ENCODE data around the gene PCBP3.

PCBP3 gene

DNA sequence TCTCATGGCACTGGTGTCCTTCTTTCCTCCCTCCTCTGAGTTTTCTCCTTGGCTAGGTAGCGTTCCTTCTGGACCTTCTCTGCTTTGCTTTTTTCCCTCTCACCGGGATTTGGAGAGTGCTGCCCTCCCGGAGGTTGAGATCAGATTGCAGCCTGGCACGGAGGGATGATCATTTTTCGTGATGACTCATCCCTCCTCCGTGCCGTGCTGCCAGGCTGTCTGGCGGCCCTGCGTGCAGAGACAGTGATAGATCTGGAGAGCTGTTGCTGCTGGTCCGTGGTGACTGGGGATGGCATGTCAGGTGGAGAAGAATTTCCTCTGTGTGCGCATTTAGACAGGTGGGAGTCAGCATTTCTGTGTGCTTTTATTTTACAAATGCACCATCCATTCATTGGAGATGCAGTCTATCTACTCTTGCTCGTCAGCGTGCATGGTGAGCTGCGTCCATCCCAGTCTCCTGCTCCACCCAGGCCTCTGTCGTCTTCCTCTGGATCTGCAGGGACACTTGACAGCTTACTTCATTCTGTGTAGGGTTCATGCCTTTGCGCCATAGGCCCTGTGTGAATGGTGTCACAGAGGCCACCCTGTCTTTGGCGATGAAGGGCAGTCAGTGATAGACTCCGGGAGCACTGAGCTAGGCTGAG, 104.4 kb downstream of the PCBP3 start:
- DNase-seq (ENCODE audit: low read depth in 4 of 4, low spot score in 1 of 4): no peak

DNA sequence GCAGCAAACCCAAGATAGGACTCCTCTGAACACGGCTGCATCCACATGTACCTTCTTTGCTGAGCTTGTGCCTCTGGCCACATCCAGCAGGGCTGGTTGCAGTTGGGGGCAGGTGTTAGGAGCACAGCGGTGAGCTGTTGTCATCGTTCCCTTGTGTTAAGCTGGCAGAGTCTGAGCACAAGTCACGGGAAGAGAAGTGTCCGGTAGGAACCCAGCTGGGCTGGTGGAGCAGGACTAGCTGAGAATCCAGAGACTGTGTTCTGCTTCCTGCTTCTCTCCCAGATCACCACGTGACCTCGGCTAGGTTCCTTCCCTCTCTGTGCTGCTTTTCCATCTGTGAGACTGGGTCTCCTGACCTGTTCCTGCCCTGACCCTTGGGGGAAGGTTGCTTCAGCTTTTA, 105.1 kb downstream of the PCBP3 start:
- DNase-seq (ENCODE audit: low read depth in 4 of 4, low spot score in 1 of 4): no peak

DNA sequence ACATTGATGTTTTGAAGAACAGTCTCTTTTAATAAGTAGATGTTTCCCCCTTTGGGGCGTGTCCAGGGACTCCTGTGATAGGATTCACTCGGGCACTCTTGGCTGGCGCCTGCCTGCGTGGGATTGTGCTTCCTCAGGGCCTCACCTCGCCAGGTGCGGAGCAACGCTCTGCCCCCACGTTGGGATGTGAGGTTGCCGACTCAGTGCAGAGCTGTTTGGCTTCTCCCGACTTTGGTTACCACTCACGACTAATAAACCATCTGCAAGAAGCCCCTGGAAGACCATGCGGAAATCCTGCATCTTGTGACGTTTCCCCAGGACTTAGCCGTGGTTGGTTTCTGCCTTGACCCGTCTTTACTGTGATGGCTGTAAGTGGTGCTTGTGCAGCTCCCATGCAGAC, 106.4 kb downstream of the PCBP3 start:
- DNase-seq (ENCODE audit: low read depth in 4 of 4, low spot score in 1 of 4): no peak

DNA sequence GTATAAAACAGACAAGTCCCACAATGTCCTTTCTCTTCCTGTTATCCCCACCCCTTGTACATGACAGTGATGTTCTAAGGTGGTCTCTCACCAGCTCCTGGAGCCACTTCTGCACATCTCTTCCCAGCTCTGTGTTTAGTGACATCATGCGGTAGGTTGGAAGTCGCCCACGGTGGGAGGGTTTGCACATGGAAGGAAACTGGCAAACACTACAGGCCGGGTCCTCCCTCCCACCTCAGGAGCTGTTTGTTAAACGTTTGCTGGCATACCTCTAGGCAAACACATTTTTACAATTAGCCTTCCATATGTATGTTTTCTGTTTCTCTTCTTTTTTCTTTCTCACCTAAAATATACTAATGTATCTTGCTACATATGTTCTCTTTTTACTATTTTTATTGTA, 107.4 kb downstream of the PCBP3 start:
- DNase-seq (ENCODE audit: low read depth in 4 of 4, low spot score in 1 of 4): no peak

DNA sequence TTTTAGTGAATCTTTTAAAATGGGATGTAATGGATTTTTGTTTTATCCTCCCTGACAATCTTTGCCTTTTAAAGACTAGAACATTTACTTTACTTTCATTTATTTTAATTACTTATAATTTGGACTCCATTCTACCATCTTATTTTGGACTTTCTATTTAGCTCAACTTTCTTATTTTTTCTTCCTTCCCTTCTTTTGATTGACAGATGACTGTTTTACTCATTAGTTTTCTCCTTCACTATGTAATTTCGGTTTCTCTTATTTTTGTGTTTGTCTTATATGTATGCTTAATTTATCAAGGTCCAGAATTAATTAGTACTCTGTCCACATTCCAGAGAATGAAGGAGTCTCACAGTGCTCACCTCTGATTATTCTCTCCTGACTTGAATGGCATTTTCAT, 109.9 kb downstream of the PCBP3 start:
- no peak for DNase-seq (ENCODE audit: low read depth in 4 of 4, low spot score in 1 of 4)

DNA sequence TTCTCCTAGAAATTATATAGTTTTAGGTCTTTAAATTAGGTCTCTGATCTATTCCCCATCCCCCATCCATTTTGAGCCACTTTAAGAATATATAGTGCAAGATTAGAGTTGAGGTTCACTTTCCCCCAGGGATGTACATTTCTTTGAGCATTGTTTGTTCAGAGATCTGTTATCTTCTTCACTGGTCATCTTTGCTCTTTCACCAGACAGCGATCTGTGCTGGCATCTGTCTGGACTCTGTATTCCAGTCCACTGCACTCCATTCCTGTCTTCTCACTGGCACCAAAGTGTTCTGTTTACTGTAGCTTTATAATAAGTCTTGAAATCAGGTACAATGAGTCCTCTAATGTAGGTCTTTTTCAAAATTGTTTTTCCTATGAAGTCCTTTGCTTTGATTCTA, 112.5 kb downstream of the PCBP3 start:
- DNase-seq (ENCODE audit: low read depth in 4 of 4, low spot score in 1 of 4): no peak

DNA sequence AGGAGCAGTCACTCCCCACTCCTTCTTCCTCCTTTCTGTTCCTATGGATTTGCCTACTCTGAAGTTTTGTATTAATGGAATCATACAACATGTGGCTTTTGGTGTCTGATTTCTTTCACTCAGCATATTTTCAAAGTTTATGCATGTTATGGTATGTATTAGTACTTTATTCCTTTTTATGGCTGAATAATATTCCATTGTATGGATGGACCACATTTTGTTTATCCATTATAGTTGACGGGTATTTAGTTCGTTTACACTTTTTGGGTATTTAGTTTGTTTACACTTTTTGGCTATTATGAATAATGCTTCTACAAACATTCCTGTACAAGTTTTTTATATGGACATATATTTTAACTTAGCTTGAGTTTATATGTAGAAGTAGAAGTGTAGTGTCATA, 113.1 kb downstream of the PCBP3 start:
- DNase-seq (ENCODE audit: low read depth in 4 of 4, low spot score in 1 of 4): no peak

DNA sequence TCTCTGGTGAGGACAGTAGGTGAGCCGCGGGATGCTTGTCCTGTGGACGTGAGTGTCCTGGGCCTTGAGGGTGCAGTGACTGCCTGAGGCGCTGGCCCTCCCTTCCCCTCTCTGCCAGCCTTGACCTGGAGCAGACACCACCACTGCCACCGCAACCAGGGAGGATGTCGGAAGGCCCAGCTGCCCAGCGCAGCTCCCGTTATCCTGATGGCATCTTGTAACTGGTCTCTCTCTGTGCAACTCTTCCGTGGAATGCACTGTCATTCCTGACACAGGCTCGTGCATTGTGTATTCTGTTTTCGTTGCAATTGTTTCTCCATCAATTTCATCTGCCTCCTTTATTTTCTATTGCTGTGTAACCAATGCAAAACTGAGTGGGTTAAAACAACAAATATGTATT, 118.2 kb downstream of the PCBP3 start:
- no peak for DNase-seq (ENCODE audit: low read depth in 4 of 4, low spot score in 1 of 4)

DNA sequence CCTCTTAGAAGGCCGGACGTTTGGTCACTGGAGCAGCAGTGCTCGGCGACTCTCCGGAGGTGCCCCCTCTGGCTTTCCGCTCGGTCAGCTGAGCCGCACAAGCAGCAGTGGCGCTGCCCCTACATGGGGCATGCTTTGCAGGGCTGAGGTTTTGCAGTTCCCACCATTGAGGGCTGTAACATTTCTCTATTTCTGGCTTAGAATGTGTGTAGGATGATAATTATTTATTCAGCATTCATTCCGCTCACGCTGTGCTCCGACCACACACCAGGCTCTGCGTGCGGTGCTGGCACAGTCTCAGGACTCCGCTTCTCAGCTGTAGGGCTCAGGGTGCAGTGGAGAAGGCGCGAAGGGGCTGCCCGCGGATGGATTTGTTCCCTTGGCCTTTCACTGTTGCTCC, 119.5 kb downstream of the PCBP3 start:
- DNase-seq (ENCODE audit: low read depth in 4 of 4, low spot score in 1 of 4): no peak

DNA sequence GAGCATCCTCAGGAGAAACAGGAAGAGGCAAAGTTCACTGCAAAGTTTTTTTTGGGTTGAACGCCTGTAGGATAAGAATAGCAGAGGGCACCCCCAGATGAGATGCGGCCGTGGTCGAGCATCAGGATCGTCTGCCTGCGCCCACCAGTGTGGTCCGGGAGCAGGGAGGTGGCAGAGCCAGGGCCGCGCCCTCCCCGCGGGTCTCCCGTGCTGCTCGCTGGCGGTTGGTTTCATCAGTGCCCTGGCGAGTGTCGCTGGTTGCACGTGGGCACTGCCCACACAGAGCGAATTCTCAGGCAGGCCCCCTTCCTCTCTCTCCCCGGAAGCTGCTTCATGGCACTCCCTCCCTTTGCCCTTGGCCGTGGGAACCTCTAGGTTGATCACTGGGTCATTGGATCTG, 120.0 kb downstream of the PCBP3 start:
- DNase-seq (ENCODE audit: low read depth in 4 of 4, low spot score in 1 of 4): no peak

DNA sequence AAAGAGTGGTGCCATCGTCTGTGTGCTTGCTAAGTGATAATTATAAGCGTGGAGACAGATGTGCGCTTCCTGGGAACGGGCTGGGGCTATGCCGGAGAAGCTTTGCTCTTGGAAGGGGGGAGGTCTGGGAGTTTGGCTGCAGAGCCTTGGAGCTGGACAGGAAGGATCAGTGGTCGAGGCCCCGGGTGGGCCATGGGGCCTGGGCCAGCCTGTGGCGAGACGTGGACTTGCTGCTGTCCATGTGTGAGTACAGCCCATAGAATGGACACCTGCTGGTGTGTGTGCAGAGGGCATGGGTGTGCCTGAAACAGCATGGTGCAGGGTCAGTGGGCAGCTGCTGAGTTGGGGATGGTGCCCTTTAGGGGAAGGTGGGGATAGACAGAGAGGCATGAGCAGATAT, 121.3 kb downstream of the PCBP3 start:
- no peak for DNase-seq (ENCODE audit: low read depth in 4 of 4, low spot score in 1 of 4)

DNA sequence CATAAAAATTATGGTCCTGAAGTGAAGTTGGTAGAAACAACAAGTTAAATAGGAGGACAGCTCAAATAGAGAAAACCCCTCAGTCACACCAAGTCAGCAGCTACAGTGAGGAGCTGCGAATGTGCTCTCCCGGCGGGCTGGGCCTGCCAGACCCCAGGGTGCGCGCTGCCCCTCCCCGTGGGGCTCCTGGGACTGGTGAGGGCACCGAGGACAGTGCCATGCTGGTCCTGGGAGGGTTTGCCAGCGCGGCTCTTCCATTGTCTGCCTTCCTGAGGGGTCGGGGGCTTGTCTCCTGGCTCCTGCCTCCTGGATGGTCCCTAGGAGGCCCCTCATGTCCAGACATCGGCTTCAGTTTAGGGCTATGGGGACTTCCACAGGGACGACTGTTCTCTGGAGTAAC, 121.8 kb downstream of the PCBP3 start:
- no peak for DNase-seq (ENCODE audit: low read depth in 4 of 4, low spot score in 1 of 4)

DNA sequence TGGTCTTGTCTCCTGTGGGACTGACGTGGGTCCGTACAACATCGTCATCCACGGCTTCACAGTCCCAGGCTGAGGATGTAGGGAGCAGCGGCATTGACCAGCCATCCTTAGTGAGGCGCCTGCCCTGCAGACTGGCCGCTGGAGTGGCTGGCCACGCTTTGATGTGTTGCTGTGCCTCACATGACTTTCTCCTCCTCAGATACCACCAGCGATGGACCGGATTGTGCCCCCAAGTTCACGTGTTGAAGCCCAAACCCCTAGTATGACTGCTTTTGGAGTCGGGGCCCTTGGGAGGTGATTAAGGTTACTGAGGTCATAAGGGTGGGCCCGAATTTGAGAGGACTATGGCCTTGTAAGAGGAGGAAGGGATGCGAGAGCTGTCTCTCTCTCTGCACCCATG, 122.5 kb downstream of the PCBP3 start:
- DNase-seq (ENCODE audit: low read depth in 4 of 4, low spot score in 1 of 4): no peak

DNA sequence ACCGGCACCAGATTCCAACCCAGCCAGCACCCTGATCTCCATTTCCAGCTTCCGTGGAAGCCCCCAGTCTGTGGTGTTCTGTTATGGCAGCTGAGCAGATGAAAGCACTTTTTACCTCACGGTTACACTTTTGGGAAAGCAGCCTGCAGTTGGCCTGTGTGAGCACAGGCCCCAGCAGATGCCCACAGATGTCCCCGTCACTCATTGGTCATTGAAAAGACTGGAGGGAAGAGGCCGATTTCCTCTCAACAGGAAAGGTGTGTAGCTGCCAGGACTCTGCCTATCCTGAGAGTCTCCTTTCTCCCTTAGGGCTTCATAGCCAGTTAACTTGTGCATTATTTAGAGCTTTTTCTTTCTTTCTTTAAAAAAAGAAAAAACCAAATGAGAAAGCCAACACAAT, 123.0 kb downstream of the PCBP3 start:
- DNase-seq (ENCODE audit: low read depth in 4 of 4, low spot score in 1 of 4): no peak

DNA sequence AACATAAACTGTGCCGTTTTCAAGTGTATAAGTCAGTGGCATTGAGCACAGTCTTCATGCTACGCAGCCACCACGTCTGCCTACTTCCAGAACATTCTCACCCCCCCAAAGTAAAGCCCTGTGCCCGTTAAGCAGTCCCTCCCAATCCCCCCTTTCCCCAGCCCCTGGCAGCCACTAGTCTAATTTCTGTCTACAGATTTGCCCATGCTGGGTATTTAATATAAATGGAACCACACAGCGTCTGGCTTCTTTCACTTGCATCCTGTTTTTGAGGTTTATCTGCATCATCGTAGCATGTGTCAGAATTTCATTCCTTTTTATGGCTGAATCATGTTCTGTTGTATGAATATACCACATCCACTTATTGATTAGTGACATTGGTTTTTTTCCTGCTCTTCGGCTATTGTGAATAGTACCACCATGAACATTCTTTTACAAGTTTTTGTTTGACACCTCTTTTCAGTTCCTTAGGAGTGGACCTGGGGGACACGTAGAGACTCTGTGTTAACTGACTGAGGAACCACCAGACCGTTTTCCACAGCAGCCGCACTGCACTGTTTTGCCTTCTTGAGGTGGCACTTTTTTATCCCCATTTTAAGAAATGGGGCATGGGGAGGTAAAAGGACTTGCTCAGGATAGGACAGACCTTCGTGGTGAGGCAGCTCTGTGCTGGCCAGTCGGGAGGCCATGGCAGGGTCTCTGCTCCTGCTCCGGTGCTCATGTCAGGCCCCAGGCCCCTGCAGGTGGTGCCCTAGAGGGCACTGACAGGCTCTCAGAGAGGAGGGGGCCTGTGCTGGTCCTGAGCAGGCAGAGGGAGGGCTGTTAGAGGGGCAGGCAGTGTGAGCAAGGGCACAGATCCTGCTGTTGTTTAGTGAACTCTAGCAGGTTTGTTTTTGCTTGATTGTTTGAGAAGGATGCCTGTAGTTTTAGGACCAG, 123.8 kb downstream of the PCBP3 start:
- DNase-seq (ENCODE audit: low read depth in 4 of 4, low spot score in 1 of 4): no peak

DNA sequence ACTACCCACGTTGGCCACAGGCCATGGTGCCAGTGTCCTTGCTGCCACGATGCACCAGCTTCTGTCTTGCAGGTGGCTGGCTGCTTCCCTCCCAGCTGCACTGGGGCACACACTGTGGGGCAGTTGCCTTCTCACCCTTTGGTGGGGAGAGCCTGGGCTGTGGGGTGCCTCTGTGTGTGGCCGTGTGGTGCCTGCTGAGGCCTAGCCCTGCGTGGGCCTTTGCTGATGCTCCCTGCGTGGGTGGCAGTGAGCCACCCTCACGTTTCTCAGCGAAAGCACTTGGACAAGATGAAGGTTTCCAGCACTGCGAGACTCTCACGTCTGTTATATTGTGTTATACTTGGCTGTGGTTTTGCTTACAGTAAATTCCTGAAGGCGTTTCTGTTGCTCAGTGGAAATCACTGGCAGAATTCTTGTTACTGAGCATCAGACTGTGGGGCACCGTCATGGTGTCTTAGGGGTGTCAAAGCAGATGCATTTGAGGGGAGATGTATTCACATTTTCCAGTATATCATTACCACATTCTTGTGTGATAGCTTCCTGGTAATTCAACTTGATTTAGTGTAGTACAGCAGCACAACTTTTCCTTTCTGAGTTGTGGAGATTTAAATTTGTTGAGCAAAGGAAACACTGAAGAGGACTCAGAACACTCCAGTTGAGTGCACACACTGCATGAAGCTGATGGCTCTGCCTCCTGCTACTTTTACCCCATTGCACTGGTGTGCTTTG, 124.7 kb downstream of the PCBP3 start:
- peak in 2 of 4 experiments; percentile 46 to 48 for DNase-seq (ENCODE audit: low read depth in 4 of 4, low spot score in 1 of 4)

DNA sequence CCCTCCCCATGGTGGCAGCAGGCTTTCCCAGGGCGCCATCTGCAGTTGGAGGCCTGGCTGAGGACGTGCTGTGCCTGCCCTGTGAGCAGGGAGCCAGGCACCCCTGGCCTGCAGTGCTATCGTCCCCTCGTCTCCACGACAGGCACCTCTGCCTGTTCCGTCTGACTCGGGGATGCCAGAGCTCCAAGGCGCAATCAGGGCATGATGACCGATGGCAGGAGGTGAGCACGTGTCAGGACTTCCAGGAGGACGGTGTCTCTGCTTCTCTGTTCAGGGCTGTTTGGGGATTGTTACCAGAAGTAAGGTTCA, 125.2 kb downstream of the PCBP3 start:
- peak in 1 of 4 experiments; percentile 12 for DNase-seq (ENCODE audit: low read depth in 4 of 4, low spot score in 1 of 4)

DNA sequence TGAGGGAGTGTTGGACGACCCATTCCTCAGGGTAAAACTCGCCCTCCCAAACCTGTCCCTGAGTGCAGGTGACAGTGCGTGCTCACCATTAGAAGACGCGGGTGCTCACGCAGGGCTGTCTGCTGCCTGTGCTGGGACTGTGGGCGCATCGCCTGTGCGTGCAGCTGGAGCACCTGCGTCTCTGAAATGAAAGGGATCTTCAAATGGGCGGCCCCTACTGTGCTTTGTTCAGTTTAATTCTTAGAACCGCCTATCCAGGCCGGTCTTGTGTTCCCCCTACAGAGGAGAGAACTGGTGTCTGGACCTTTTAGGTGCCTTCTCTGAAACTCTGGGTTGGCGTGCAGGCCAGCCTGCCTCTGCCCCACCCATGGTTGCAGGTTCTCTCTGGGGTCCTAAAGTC, 125.8 kb downstream of the PCBP3 start:
- no peak for DNase-seq (ENCODE audit: low read depth in 4 of 4, low spot score in 1 of 4)

DNA sequence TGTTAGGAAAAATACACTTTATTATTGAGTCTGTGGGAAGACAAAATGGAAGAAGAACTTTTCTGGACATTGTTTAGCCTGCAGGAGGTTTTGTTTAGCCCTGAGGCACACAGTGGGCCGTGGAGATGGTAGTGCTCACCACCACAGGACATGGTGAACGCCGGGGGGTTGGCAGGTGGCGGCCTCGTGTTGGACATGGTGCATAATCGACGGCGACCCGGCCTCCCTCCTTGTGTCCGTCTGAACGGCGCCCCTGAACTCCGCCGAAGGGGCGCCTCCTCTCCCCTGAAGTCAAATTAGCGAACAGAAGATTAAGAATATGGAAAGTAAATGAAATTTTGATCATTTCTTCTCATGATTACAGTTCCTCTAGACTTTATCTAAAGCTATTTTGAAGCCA, 126.4 kb downstream of the PCBP3 start:
- no peak for DNase-seq (ENCODE audit: low read depth in 4 of 4, low spot score in 1 of 4)

DNA sequence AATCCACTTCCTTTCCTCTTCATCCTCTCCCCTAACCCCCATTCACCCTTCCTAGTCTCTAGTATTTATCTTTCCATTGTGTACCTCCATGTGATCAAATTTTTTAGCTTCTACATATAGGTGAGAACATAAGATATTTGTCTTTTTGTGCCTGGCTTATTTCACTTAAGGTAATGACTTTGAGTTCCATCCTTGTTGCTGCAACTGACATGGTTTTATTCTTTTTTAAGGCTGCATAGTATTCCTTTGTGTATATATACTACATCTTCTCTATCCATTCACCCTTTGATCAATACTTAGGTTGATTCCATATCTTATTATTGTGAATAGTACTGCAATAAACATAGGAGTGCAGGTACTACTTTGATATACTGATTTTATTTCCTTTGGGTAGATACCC, 128.7 kb downstream of the PCBP3 start:
- DNase-seq (ENCODE audit: low read depth in 4 of 4, low spot score in 1 of 4): no peak

DNA sequence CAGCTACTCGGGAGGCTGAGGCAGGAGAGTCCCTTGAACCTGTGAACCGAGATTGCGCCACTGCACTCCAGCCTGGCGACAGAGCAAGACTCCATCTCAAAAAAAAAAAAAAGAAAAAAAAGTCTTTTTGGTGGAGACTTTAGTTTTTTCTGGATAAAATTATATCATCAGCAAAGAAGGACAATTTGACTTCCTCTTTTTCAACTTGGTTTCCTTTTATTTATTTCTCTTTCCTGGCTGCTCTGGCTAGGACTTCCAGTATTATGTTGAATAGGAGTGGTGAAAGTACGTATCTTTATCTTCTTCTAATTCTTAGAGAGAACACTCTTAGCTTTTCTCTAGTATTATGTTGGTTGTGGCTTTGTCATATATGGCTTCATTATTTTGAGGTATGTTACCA, 130.8 kb downstream of the PCBP3 start:
- no peak for DNase-seq (ENCODE audit: low read depth in 4 of 4, low spot score in 1 of 4)

DNA sequence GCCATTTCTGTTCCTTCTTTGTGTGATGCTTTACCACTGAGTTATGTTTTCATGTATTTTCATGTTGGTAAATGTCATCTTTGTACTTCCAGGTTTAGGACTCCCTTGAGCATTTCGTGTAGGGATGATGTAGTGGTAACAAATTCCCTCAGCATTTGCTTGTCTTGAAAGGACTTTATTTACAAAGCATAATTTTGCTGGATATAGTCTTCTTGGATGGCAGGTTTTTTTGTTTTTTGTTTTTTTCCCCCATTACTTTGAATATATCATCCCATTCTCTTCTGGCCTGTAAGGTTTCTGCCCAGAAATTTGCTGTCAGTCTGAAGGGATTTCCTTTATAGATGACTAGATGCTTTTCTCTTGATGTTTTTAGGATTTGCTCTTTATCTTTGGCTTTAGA, 133.4 kb downstream of the PCBP3 start:
- no peak for DNase-seq (ENCODE audit: low read depth in 4 of 4, low spot score in 1 of 4)
